IMR-90 (cell line): ENCODE data around the gene METTL4. TPM values are rescaled to one million over a fixed set of nuclear protein-coding genes. Genes with fewer than 3 reads are reported as not detected.

Experiments used
- ATAC-seq: fragments of 200-7000 bp; cut with Tn5 transposase; 2 replicates; pipeline ENCODE4 v1.9.1; 2020; ENCODE audit warnings: low read depth, mild to moderate bottlenecking, moderate library complexity
- BruUV-seq: library from RNA; stranded (reverse); fragments of 400-500 nt; replicated peaks from 2 replicates; lab custom pipeline; 2021; lab: Mats Ljungman, UMichigan
- CTCF ChIA-PET: fragments of 300-600 bp; formaldehyde crosslinking; extraction: SDS; loops from one replicate; lab custom pipeline; 2021; ENCODE audit warnings: antibody characterized with exemption; lab: Yijun Ruan, JAX
- POLR2A ChIA-PET: fragments of 300-600 bp; sonication (Branson Sonifier 250); formaldehyde crosslinking; loops from one replicate; lab custom pipeline; 2022; ENCODE audit warnings: antibody characterized with exemption; ENCODE audit not compliant: unreplicated experiment; lab: Charles Lee
- DNase-seq: peaks from one replicate; pipeline ENCODE4 v3.0.0; 2013
- H2AFZ ChIP-seq: replicated peaks from 2 replicates; pipeline ENCODE3; 2013; ENCODE audit warnings: low read length, mild to moderate bottlenecking; ENCODE audit not compliant: poor library complexity
- H2AK5ac ChIP-seq: 2 replicates; pipeline ENCODE4 v1.6.1; 2013; ENCODE audit warnings: low read depth, low read length, inconsistent platforms
- H2AK9ac ChIP-seq: replicated peaks from 2 replicates; pipeline ENCODE3; 2013; ENCODE audit warnings: mild to moderate bottlenecking, low read depth, low read length, moderate library complexity; ENCODE audit not compliant: poor library complexity
- H2BK120ac ChIP-seq: 2 replicates; pipeline ENCODE4 v1.6.1; 2013; ENCODE audit warnings: low read depth, low read length, inconsistent platforms
- H2BK15ac ChIP-seq: 3 replicates; pipeline ENCODE4 v1.6.1; 2013; ENCODE audit warnings: low read depth, low read length, inconsistent platforms
- H2BK20ac ChIP-seq: 2 replicates; pipeline ENCODE4 v1.6.1; 2013; ENCODE audit warnings: low read depth, mild to moderate bottlenecking, inconsistent platforms, low read length, moderate library complexity
- H2BK5ac ChIP-seq: 2 replicates; pipeline ENCODE4 v1.6.1; 2013; ENCODE audit warnings: mild to moderate bottlenecking, low read depth, low read length, inconsistent platforms; ENCODE audit not compliant: poor library complexity, severe bottlenecking
- H3K14ac ChIP-seq: replicated peaks from 2 replicates; pipeline ENCODE4 v1.6.1; 2013; ENCODE audit warnings: low read depth, low read length, inconsistent platforms
- H3K18ac ChIP-seq: 2 replicates; pipeline ENCODE4 v1.6.1; 2013; ENCODE audit warnings: low read depth, low read length, control low read depth
- H3K23ac ChIP-seq: 2 replicates; pipeline ENCODE4 v1.6.1; 2013; ENCODE audit warnings: low read depth, low read length, inconsistent platforms
- H3K27ac ChIP-seq: 2 replicates; pipeline ENCODE4 v1.5.1; 2013; ENCODE audit warnings: mild to moderate bottlenecking, control low read depth, low read length; ENCODE audit not compliant: insufficient read depth
- H3K27me3 ChIP-seq: 2 replicates; pipeline ENCODE4 v1.6.1; 2013; ENCODE audit warnings: low read length; ENCODE audit not compliant: control insufficient read depth, insufficient read depth
- H3K36me3 ChIP-seq: 2 replicates; pipeline ENCODE4 v1.6.1; 2013; ENCODE audit warnings: low read length, mixed read lengths; ENCODE audit not compliant: control insufficient read depth, insufficient read depth
- H3K4ac ChIP-seq: 2 replicates; pipeline ENCODE4 v1.6.1; 2013; ENCODE audit warnings: low read depth, low read length, inconsistent platforms
- H3K4me1 ChIP-seq: 2 replicates; pipeline ENCODE4 v1.6.1; 2013; ENCODE audit warnings: low read length, mixed read lengths; ENCODE audit not compliant: control insufficient read depth, insufficient read depth
- H3K4me2 ChIP-seq: 2 replicates; pipeline ENCODE4 v1.6.1; 2013; ENCODE audit warnings: low read depth, mild to moderate bottlenecking, control low read depth, low read length, moderate library complexity
- H3K4me3 ChIP-seq: 2 replicates; pipeline ENCODE4 v1.5.1; 2013; ENCODE audit warnings: low read depth, mild to moderate bottlenecking, control low read depth, low read length, moderate library complexity; ENCODE audit not compliant: insufficient read depth
- H3K56ac ChIP-seq: 2 replicates; pipeline ENCODE4 v1.6.1; 2013; ENCODE audit warnings: low read length, inconsistent platforms; ENCODE audit not compliant: insufficient read depth; ENCODE audit errors: extremely low read depth
- H3K79me1 ChIP-seq, 2 experiments: 2 replicates each; pipeline ENCODE4 v1.6.1; 2013; ENCODE audit warnings: low read length in 2 of 2, inconsistent platforms in 1 of 2, low read depth in 1 of 2
- H3K9ac ChIP-seq: 2 replicates; pipeline ENCODE4 v1.6.1; 2013; ENCODE audit warnings: low read depth, low read length, control low read depth
- H3K9me1 ChIP-seq: 2 replicates; pipeline ENCODE4 v1.6.1; 2013; ENCODE audit warnings: low read length, inconsistent platforms; ENCODE audit not compliant: insufficient read depth
- H3K9me3 ChIP-seq: 2 replicates; pipeline ENCODE4 v1.6.1; 2013; ENCODE audit warnings: low read length; ENCODE audit not compliant: control insufficient read depth, insufficient read depth
- H4K20me1 ChIP-seq: 2 replicates; pipeline ENCODE4 v1.6.1; 2013; ENCODE audit warnings: low read length, inconsistent platforms; ENCODE audit not compliant: insufficient read depth
- H4K5ac ChIP-seq: 2 replicates; pipeline ENCODE4 v1.6.1; 2013; ENCODE audit warnings: mild to moderate bottlenecking, low read depth, low read length, control low read depth
- H4K8ac ChIP-seq, 2 experiments: 2 replicates each; pipeline ENCODE4 v1.6.1; 2013; ENCODE audit warnings: low read depth in 2 of 2, low read length in 2 of 2, control low read depth in 1 of 2, inconsistent platforms in 1 of 2
- H4K91ac ChIP-seq: 2 replicates; pipeline ENCODE4 v1.6.1; 2013; ENCODE audit warnings: low read depth, low read length, inconsistent platforms; ENCODE audit not compliant: insufficient read depth
- CTCF ChIP-seq: conservative IDR thresholded peaks from 2 replicates; pipeline ENCODE4 v1.5.1; 2012; ENCODE audit warnings: mild to moderate bottlenecking, low read depth, low read length, improper control_type of control experiment
- NFE2L2 ChIP-seq: fragments of 150-350 bp; IDR thresholded peaks from 2 replicates; pipeline ENCODE4 v1.6.1; 2016; ENCODE audit warnings: low read depth, mild to moderate bottlenecking, low read length
- RAD21 ChIP-seq: IDR thresholded peaks from 2 replicates; pipeline ENCODE4 v1.6.1; 2012; ENCODE audit warnings: low read length, improper control_type of control experiment
- WGBS, 2 experiments: methylation state at CpG; one replicate each; pipeline versions ENCODE4 v1.1.5 to v1.1.7; 2013; ENCODE audit warnings: missing lambda C conversion rate in 2 of 2; ENCODE audit not compliant: insufficient read length in 1 of 2; ENCODE audit errors: extremely low coverage in 2 of 2; 5-methylcytosine and 5-hydroxymethylcytosine counted together
- dilution Hi-C: fragments of 300-500 bp; cut with HindIII; formaldehyde crosslinking; loops from one replicate; pipeline ENCODE4 v1.14.3; 2018; ENCODE audit warnings: low sequenced_read_pairs; ENCODE audit not compliant: unreplicated experiment
- in situ Hi-C: fragments of 300-500 bp; cut with MboI; formaldehyde crosslinking; loops from 3 replicates; pipeline ENCODE4 v1.14.3; 2019; ENCODE audit warnings: low sequenced_read_pairs, inconsistent platforms, mixed read lengths
- intact Hi-C: fragments of 100-400 bp; cut with micrococcal nuclease; formaldehyde crosslinking; loops from 2 replicates; pipeline ENCODE4 v1.10.0; 2022
- polyA plus RNA-seq, 3 experiments: library from polyadenylated mRNA; depleted of rRNA; stranded (reverse); fragments of >200 nt; gene quantifications; 2 replicates each; pipeline ENCODE4 v1.2.3, GENCODE V29; 2012; ENCODE audit warnings: low replicate concordance in 1 of 3
- total RNA-seq: library from RNA; depleted of rRNA; stranded (reverse); fragments of >200 nt; gene quantifications from 2 replicates; pipeline ENCODE4 v1.2.3, GENCODE V29; 2012

METTL4 gene
- total and polyA plus RNA-seq, 2 of the 4 experiments (the other 2 are of a cell fraction) = 4.9 to 5.4 TPM

GRCh38 chr18:2564373-2564772, 6.9 kb downstream of the METTL4 start:
- Histone ChIP-seq H2BK5ac (no peak overlapping the region), H3K4me2 (no peak overlapping the region), H2AK5ac (no peak overlapping the region), H2BK20ac (no peak overlapping the region), H3K9me3 (no peaks in the 10 kb centered on the region), H3K27ac (no peak overlapping the region), H4K5ac (no peak overlapping the region), H3K4me1 (peaks cover under 1% of the 10 kb centered on the region; the same call in 1 of the 2 replicates), H3K14ac (no peak overlapping the region), H4K8ac (no peak overlapping the region), H2AK9ac (no peak overlapping the region), H2BK120ac (no peak overlapping the region), H3K79me1 (peaks cover 14 to 29% of the 10 kb centered on the region in 2 experiments; a peak in 3 of 4 replicates), H3K4ac (no peak overlapping the region), H3K9me1 (0 out of 2 replicates have a peak, but pooled peaks cover 1% of the 10 kb centered on the region), H4K20me1 (no peaks in the 10 kb centered on the region), H2BK15ac (no peak overlapping the region), H3K4me3 (no peak overlapping the region), H3K27me3 (no peaks in the 10 kb centered on the region), H3K56ac (no peak overlapping the region), H3K18ac (no peak overlapping the region), H3K23ac (no peak overlapping the region), H3K9ac (no peak overlapping the region), H3K36me3 (peaks cover 4% of the 10 kb centered on the region; the same call in 1 of the 2 replicates), H2AFZ (no peak overlapping the region), H4K91ac (no peak overlapping the region)
- no peak for DNase-seq
- ATAC-seq = no peak
- WGBS, 2 experiments = no CpG with 5 or more reads among the region's 1 CpG
- intact Hi-C loops = no loop called here
- in situ Hi-C loops = loop anchor here (25.0 kb wide), 1 partner anchor 1702 kb away; no protein-coding TSS in a partner anchor
- POLR2A ChIA-PET = no interaction called here
- no TSS peak for BruUV-seq
- CTCF ChIA-PET = no interaction called here
- dilution Hi-C loops = no loop called here
- TF ChIP-seq CTCF (no peak), RAD21 (no peak), NFE2L2 (no peak)
